Left ventricle myocardium inferior (tissue), 1 donor: ENCODE measurements around the gene RARB. TPM values are rescaled to one million over a fixed set of nuclear protein-coding genes. Genes with fewer than 3 reads are reported as not detected.
A peak's percentile ranks its signal among the peaks of the same experiment; 100 is the strongest.

Source experiments
- DNase-seq: peaks from one replicate; pipeline ENCODE4 v3.0.0-alpha.2; 2020
- H3K27ac ChIP-seq: fragments of 200-600 bp; replicated peaks from 2 replicates; pipeline ENCODE4 v1.8.0; 2021
- H3K27me3 ChIP-seq: fragments of 200-600 bp; 2 replicates; pipeline ENCODE4 v1.8.0; 2021; ENCODE audit warnings: low read depth
- H3K36me3 ChIP-seq: fragments of 200-600 bp; 2 replicates; pipeline ENCODE4 v1.8.0; 2021
- H3K4me1 ChIP-seq: fragments of 200-600 bp; 2 replicates; pipeline ENCODE4 v1.8.0; 2021
- H3K4me3 ChIP-seq: fragments of 200-600 bp; 2 replicates; pipeline ENCODE4 v1.8.0; 2021; ENCODE audit warnings: mild to moderate bottlenecking, moderate library complexity
- H3K9me3 ChIP-seq: fragments of 200-600 bp; replicated peaks from 2 replicates; pipeline ENCODE4 v1.8.0; 2021
- intact Hi-C: fragments of 100-400 bp; cut with micrococcal nuclease; formaldehyde crosslinking; loops from one replicate; pipeline ENCODE4 v1.11.0; 2022
- long read RNA-seq: library from polyadenylated mRNA; unstranded; transcript quantifications from one replicate; pipeline ENCODE4 v2.0.0, GENCODE V29; 2021
- total RNA-seq: library from RNA; stranded (reverse); fragmentation: NEBNext Ultra II Directional; extraction: Animal tissue kit (Norgen Biotek cat#: 25700); gene quantifications from one replicate; pipeline ENCODE4 v1.2.1, GENCODE V29; 2021
- TF ChIP-seq, protein P1 (sequence below): fragments of 200-600 bp; IDR thresholded peaks from 2 replicates; pipeline ENCODE4 v1.8.0; 2021; ENCODE audit warnings: antibody characterized with exemption, mild to moderate bottlenecking, borderline replicate concordance
- donor health status: DM: no; HTN: yes; CAD: no; lungs with severe emphysema.

Gene RARB
- total RNA-seq = 15.6 TPM
- long read RNA-seq, transcript RARB-201 (8 exons, 3,084 nt) = major isoform, 26 of 28 reads
- long read RNA-seq, partial matches to known transcripts = 2 of 28 reads
- long read RNA-seq, other reads (novel, unspliced or antisense) = 0 of 28 reads

GRCh38 chr3:25427942-25428788, at the start of gene RARB:
Gene RARB (plus strand): TSS chr3:25428263. CDS start chr3:25428732, 469 bp downstream.
- Histone ChIP-seq H3K4me3 (peak within 1 kb of the TSS; percentile 83), H3K9me3 (no peaks in the 10 kb centered on the region), H3K27me3 (no peaks in the 10 kb centered on the region), H3K27ac (peak within 1 kb of the TSS; percentile 96), H3K4me1 (peaks cover 67% of the 10 kb centered on the region), H3K36me3 (no peaks in the 10 kb centered on the region)
- DNase-seq = peak; percentile 68
- TF ChIP-seq, protein P1, sequence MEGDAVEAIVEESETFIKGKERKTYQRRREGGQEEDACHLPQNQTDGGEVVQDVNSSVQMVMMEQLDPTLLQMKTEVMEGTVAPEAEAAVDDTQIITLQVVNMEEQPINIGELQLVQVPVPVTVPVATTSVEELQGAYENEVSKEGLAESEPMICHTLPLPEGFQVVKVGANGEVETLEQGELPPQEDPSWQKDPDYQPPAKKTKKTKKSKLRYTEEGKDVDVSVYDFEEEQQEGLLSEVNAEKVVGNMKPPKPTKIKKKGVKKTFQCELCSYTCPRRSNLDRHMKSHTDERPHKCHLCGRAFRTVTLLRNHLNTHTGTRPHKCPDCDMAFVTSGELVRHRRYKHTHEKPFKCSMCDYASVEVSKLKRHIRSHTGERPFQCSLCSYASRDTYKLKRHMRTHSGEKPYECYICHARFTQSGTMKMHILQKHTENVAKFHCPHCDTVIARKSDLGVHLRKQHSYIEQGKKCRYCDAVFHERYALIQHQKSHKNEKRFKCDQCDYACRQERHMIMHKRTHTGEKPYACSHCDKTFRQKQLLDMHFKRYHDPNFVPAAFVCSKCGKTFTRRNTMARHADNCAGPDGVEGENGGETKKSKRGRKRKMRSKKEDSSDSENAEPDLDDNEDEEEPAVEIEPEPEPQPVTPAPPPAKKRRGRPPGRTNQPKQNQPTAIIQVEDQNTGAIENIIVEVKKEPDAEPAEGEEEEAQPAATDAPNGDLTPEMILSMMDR = no peak
- intact Hi-C loops = loop anchor here (5.0 kb wide), 1 partner anchor 164 kb away; no protein-coding TSS in a partner anchor

GRCh38 chr3:25378786-25379311, 49.2 kb upstream of the RARB start:
- H3K4me1 ChIP-seq = peaks cover 13% of the 10 kb centered on the region
- TF ChIP-seq, protein P1 = no peak
- H3K36me3 ChIP-seq = no peaks in the 10 kb centered on the region
- H3K27ac ChIP-seq = no peak overlapping the region
- no peaks in the 10 kb centered on the region for H3K27me3 ChIP-seq
- DNase-seq = no peak
- H3K9me3 ChIP-seq = no peaks in the 10 kb centered on the region
- no peak overlapping the region for H3K4me3 ChIP-seq
- intact Hi-C loops = no loop called here

DNA sequence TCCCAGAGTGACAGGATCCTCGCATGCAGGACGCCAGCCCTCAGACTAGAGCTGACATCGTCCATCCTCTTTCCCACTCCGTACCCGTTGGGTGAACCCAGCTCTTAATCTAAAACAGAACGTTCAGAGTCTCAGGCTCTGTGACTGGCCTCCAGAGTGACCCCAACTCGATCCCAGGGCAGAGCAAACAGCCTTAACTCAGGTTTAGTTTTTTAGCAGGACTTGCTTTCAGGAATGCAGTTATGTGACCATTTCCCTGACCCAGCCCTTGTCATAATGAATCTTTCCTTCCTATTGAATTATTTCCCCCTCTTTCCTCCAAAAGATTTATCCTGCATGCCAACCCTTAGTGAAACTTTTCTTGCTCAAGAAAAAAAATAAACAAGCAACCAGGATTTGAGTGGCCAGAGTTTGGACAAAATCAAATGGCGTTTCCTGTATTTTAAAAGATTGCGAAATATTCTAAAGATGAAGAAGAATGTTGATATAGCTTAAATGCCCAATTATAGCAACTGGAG, 47.8 kb upstream of the RARB start:
- no peak for DNase-seq
- Histone ChIP-seq H3K4me1 (peaks cover 15% of the 10 kb centered on the region), H3K9me3 (no peaks in the 10 kb centered on the region), H3K4me3 (no peak overlapping the region), H3K27ac (no peak overlapping the region), H3K36me3 (no peaks in the 10 kb centered on the region), H3K27me3 (no peaks in the 10 kb centered on the region)
- intact Hi-C loops = no loop called here
- TF ChIP-seq, protein P1 = no peak

DNA sequence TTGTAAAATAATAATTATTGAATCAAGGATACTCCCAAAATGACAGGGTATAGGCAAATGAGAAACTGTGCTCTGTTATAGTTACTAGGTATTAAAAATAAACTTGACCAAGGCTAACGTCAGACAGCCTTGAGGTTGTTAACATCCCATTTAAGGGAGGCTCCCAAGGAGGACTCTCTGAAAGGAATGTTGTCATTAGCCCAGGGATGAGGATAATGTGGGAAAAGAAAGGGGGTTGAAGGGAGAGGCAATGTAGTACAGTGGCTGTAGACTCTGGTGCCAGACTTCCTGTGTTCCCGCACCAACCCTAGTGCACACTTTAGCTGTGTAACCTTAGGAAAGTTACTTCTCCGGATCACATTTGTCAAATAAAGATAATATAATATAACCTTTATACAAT, 47.0 kb upstream of the RARB start:
- peaks cover 23% of the 10 kb centered on the region for H3K4me1 ChIP-seq
- no peaks in the 10 kb centered on the region for H3K36me3 ChIP-seq
- H3K27ac ChIP-seq = no peak overlapping the region
- H3K9me3 ChIP-seq = no peaks in the 10 kb centered on the region
- no peak for DNase-seq
- H3K27me3 ChIP-seq = no peaks in the 10 kb centered on the region
- no peak overlapping the region for H3K4me3 ChIP-seq
- TF ChIP-seq, protein P1 = no peak
- intact Hi-C loops = no loop called here

DNA sequence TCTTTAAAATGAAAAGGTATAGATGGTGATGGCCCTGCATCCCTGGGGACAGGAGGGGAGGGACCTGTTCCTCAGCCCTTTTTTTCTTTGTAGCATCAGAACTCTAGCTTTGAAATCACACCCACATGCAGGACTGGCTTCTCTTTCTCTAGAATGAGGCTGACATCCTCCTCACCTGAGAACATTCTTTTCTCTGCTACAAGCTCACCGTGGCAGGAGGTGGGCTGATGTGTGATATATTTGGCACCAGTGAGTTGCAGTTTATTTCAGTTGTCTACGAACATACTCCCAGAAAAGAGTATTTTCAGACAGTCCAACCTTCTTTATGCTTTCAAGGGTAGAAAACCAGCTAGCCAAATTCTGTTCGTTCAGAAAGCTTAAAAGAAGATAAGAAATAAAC, 43.6 kb upstream of the RARB start:
- intact Hi-C loops = no loop called here
- Histone ChIP-seq H3K9me3 (no peaks in the 10 kb centered on the region), H3K27ac (no peak overlapping the region), H3K36me3 (no peaks in the 10 kb centered on the region), H3K4me1 (peaks cover 32% of the 10 kb centered on the region), H3K4me3 (no peak overlapping the region), H3K27me3 (no peaks in the 10 kb centered on the region)
- no peak for DNase-seq
- TF ChIP-seq, protein P1 = no peak
